Measurements from ENCODE around the gene NTRK3. TPM values are rescaled to one million over a fixed set of nuclear protein-coding genes. Genes with fewer than 3 reads are reported as not detected.

The NTRK3 gene
- total RNA-seq, 4 donors from 2014 or later, result 0.09 to 2.7 (median 0.62) TPM

DNA sequence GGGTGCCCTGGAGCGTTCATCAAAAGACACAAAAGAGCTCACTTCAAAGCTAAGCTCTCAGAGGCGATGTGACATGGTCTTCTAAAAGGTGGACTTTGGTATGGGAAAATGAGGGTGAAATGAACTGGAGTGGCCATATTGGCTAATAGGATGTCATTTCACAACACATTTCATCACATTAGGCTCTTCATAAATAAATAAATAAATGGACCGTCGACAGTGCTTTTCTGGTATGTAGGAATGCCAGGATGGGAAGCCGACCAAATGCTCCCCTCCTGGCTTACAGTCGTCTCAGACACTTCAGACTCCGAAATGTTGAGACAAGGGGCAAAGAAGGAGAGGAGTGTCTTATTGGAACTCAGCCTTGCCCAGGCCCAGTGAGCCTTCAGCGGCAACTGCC, 383.0 kb downstream of the NTRK3 start:
- intact Hi-C loops (cut with DNase I), result no loop called here
- Histone ChIP-seq H3K27ac (no peak overlapping the region), H3K9me3 (no peaks in the 10 kb centered on the region), H3K4me1 (no peaks in the 10 kb centered on the region), H3K27me3 (no peaks in the 10 kb centered on the region), H3K4me3 (no peak overlapping the region), H3K36me3 (no peaks in the 10 kb centered on the region)
- no peak for DNase-seq
- 75 to 80% methylated on average over 8 of the region's 8 CpGs for WGBS, 2 donors
- TF ChIP-seq, protein P1, sequence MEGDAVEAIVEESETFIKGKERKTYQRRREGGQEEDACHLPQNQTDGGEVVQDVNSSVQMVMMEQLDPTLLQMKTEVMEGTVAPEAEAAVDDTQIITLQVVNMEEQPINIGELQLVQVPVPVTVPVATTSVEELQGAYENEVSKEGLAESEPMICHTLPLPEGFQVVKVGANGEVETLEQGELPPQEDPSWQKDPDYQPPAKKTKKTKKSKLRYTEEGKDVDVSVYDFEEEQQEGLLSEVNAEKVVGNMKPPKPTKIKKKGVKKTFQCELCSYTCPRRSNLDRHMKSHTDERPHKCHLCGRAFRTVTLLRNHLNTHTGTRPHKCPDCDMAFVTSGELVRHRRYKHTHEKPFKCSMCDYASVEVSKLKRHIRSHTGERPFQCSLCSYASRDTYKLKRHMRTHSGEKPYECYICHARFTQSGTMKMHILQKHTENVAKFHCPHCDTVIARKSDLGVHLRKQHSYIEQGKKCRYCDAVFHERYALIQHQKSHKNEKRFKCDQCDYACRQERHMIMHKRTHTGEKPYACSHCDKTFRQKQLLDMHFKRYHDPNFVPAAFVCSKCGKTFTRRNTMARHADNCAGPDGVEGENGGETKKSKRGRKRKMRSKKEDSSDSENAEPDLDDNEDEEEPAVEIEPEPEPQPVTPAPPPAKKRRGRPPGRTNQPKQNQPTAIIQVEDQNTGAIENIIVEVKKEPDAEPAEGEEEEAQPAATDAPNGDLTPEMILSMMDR (IDR thresholded peaks at IDR 0.05), result no peak
- no peak for TF ChIP-seq POLR2A (IDR thresholded peaks at IDR 0.05)

DNA sequence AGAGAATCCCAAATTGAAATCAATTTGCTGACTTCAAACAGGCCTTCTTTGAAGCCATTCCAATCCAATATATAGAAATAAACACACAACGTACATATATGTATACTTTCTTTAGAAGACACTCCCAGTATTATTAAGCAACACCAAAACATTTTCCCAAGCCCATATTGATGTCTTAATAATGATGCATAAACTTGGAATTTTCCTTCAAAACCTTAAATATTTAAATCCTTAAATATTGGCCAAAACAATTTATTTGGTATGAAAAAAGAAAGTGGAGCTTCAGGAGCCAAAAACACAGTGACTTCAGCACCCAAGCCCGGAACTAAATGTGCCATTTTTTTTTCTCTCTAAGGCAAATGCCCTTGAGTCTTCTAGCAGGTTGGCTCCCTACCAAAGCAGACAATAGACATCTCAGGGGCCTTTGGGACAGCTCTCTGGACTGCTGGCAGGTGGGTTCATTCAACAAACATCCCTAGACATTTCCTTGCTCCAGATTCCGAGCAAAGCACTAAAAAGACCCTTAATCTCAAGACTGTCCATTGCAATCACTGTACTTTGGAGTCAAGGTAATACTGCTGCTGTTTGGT, 384.7 kb downstream of the NTRK3 start:
- Histone ChIP-seq H3K9me3 (no peaks in the 10 kb centered on the region), H3K4me3 (no peak overlapping the region), H3K36me3 (no peaks in the 10 kb centered on the region), H3K4me1 (no peaks in the 10 kb centered on the region), H3K27me3 (no peaks in the 10 kb centered on the region), H3K27ac (no peak overlapping the region)
- WGBS, 2 donors, result 44 to 49% methylated on average over 3 of the region's 3 CpGs
- DNase-seq, result no peak
- intact Hi-C loops (cut with DNase I), result no loop called here
- TF ChIP-seq, protein P1 (IDR thresholded peaks at IDR 0.05), result no peak
- no peak for TF ChIP-seq POLR2A (IDR thresholded peaks at IDR 0.05)

GRCh38 chr15:87871258-87871681, 385.3 kb downstream of the NTRK3 start:
- intact Hi-C loops (cut with DNase I), result no loop called here
- no peak overlapping the region for H3K27ac ChIP-seq
- no peaks in the 10 kb centered on the region for H3K27me3 ChIP-seq
- WGBS, 2 donors, result 75 to 77% methylated on average over 1 to 2 of the region's 2 CpGs
- no peak for DNase-seq
- H3K9me3 ChIP-seq, result no peaks in the 10 kb centered on the region
- no peak overlapping the region for H3K4me3 ChIP-seq
- H3K4me1 ChIP-seq, result no peaks in the 10 kb centered on the region
- TF ChIP-seq, protein P1 (IDR thresholded peaks at IDR 0.05), result no peak
- no peak for TF ChIP-seq POLR2A (IDR thresholded peaks at IDR 0.05)
- H3K36me3 ChIP-seq, result no peaks in the 10 kb centered on the region

DNA sequence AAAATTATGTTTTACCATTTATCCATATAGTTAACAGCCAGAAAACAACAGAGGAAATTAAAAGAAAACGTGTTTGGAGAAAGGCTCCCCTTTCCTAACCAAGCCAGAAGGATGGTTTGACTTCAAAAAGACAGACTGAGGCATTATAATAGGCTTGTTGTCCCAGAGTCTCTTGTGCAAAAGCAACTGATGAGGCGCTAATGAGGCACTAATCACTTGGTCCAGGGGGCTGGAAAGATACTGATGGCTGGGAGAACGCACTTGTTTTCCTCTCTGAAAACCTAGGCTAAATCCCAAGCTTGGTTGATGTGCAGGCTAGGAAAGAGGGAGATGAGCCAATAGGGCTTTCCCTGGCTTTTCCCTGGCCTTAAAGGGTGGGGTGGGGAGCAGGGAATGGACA, 389.6 kb downstream of the NTRK3 start:
- DNase-seq, result no peak
- intact Hi-C loops (cut with DNase I), result no loop called here
- Histone ChIP-seq H3K4me1 (no peaks in the 10 kb centered on the region), H3K27me3 (no peaks in the 10 kb centered on the region), H3K4me3 (no peak overlapping the region), H3K36me3 (no peaks in the 10 kb centered on the region), H3K27ac (no peak overlapping the region), H3K9me3 (no peaks in the 10 kb centered on the region)
- 6 to 12% methylated on average over 2 to 3 of the region's 3 CpGs for WGBS, 2 donors
- TF ChIP-seq POLR2A (IDR thresholded peaks at IDR 0.05), result no peak
- TF ChIP-seq, protein P1 (IDR thresholded peaks at IDR 0.05), result no peak

GRCh38 chr15:87863152-87863551, 393.4 kb downstream of the NTRK3 start:
- 38 to 56% methylated on average over 5 of the region's 5 CpGs for WGBS, 2 donors
- H3K4me3 ChIP-seq, result no peak overlapping the region
- H3K27ac ChIP-seq, result no peak overlapping the region
- DNase-seq, result no peak
- TF ChIP-seq POLR2A (IDR thresholded peaks at IDR 0.05), result no peak
- TF ChIP-seq, protein P1 (IDR thresholded peaks at IDR 0.05), result no peak
- no peaks in the 10 kb centered on the region for H3K4me1 ChIP-seq
- no peaks in the 10 kb centered on the region for H3K27me3 ChIP-seq
- no peaks in the 10 kb centered on the region for H3K9me3 ChIP-seq
- intact Hi-C loops (cut with DNase I), result no loop called here
- no peaks in the 10 kb centered on the region for H3K36me3 ChIP-seq
